ENCODE measurements around the gene PCDHGA10. TPM values are rescaled to one million over a fixed set of nuclear protein-coding genes. Genes with fewer than 3 reads are reported as not detected.
A peak's percentile ranks its signal among the peaks of the same experiment; 100 is the strongest.

Gene PCDHGA10
- total RNA-seq, 6 donors from 2014 or later: 3.0 to 19.9 (median 4.3) TPM

- DNase-seq: no peak
- no peak overlapping the region for H3K27ac ChIP-seq
- no peaks in the 10 kb centered on the region for H3K27me3 ChIP-seq
- no peak overlapping the region for H3K4me3 ChIP-seq
- no peak for TF ChIP-seq EP300 (IDR thresholded peaks at IDR 0.05)
- TF ChIP-seq, protein P1, sequence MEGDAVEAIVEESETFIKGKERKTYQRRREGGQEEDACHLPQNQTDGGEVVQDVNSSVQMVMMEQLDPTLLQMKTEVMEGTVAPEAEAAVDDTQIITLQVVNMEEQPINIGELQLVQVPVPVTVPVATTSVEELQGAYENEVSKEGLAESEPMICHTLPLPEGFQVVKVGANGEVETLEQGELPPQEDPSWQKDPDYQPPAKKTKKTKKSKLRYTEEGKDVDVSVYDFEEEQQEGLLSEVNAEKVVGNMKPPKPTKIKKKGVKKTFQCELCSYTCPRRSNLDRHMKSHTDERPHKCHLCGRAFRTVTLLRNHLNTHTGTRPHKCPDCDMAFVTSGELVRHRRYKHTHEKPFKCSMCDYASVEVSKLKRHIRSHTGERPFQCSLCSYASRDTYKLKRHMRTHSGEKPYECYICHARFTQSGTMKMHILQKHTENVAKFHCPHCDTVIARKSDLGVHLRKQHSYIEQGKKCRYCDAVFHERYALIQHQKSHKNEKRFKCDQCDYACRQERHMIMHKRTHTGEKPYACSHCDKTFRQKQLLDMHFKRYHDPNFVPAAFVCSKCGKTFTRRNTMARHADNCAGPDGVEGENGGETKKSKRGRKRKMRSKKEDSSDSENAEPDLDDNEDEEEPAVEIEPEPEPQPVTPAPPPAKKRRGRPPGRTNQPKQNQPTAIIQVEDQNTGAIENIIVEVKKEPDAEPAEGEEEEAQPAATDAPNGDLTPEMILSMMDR (IDR thresholded peaks at IDR 0.05): no peak
- no peak for TF ChIP-seq POLR2AphosphoS5 (IDR thresholded peaks at IDR 0.05)
- no peak for TF ChIP-seq POLR2A (IDR thresholded peaks at IDR 0.05)
- no peaks in the 10 kb centered on the region for H3K36me3 ChIP-seq
- WGBS, 2 donors: 86 to 87% methylated on average over 2 of the region's 2 CpGs
- H3K4me1 ChIP-seq: no peaks in the 10 kb centered on the region
- no peak for ATAC-seq (ENCODE audit: low FRiP score in 2 of 2)
- H3K9me3 ChIP-seq: peaks cover 18 to 74% (median 59%) of the 10 kb centered on the region in 4 donors
Observed at GRCh38 chr5:141437221-141437620, 24.4 kb downstream of the PCDHGA10 start.

- H3K27ac ChIP-seq: no peak overlapping the region
- ATAC-seq (ENCODE audit: low FRiP score in 2 of 2) (no peak), DNase-seq (no peak)
- 70 to 74% methylated on average over 10 of the region's 10 CpGs for WGBS, 2 donors
- TF ChIP-seq POLR2A (IDR thresholded peaks at IDR 0.05): no peak
- TF ChIP-seq POLR2AphosphoS5 (IDR thresholded peaks at IDR 0.05): no peak
- TF ChIP-seq, protein P1 (IDR thresholded peaks at IDR 0.05): no peak
- TF ChIP-seq EP300 (IDR thresholded peaks at IDR 0.05): no peak
- H3K9me3 ChIP-seq: peaks cover 14 to 63% (median 40%) of the 10 kb centered on the region in 4 donors
- no peaks in the 10 kb centered on the region for H3K36me3 ChIP-seq
- H3K4me1 ChIP-seq: no peaks in the 10 kb centered on the region
- H3K27me3 ChIP-seq: no peaks in the 10 kb centered on the region
- no peak overlapping the region for H3K4me3 ChIP-seq
Observed at GRCh38 chr5:141439411-141440141, 26.8 kb downstream of the PCDHGA10 start.

GRCh38 chr5:141440341-141440740 is 27.6 kb downstream of the PCDHGA10 start:
- TF ChIP-seq, protein P1 (IDR thresholded peaks at IDR 0.05): no peak
- TF ChIP-seq POLR2A (IDR thresholded peaks at IDR 0.05): no peak
- TF ChIP-seq EP300 (IDR thresholded peaks at IDR 0.05): no peak
- no peak for TF ChIP-seq POLR2AphosphoS5 (IDR thresholded peaks at IDR 0.05)
- Histone ChIP-seq H3K27me3 (no peaks in the 10 kb centered on the region), H3K4me3 (no peak overlapping the region), H3K36me3 (no peaks in the 10 kb centered on the region), H3K27ac (no peak overlapping the region), H3K4me1 (no peaks in the 10 kb centered on the region), H3K9me3 (peaks cover 14 to 70% (median 39%) of the 10 kb centered on the region in 4 donors)
- ATAC-seq (ENCODE audit: low FRiP score in 2 of 2) (no peak), DNase-seq (no peak)
- WGBS, 2 donors: 94 to 97% methylated on average over 9 of the region's 9 CpGs

GRCh38 chr5:141441571-141442170 is 28.9 kb downstream of the PCDHGA10 start:
- 58 to 67% methylated on average over 11 to 49 of the region's 50 CpGs for WGBS, 2 donors

More at GRCh38 chr5:141441571-141442170, 28.9 kb downstream of the PCDHGA10 start:
- Histone ChIP-seq H3K4me1 (no peaks in the 10 kb centered on the region), H3K36me3 (no peaks in the 10 kb centered on the region), H3K27ac (no peak overlapping the region), H3K9me3 (peaks cover 4 to 64% (median 37%) of the 10 kb centered on the region in 4 donors), H3K4me3 (no peak overlapping the region), H3K27me3 (no peaks in the 10 kb centered on the region)
- peak in 1 of 2 donors; percentile 71 for DNase-seq
- TF ChIP-seq POLR2A (IDR thresholded peaks at IDR 0.05) (no peak), EP300 (IDR thresholded peaks at IDR 0.05) (no peak), POLR2AphosphoS5 (IDR thresholded peaks at IDR 0.05) (no peak)
- TF ChIP-seq, protein P1 (IDR thresholded peaks at IDR 0.05): no peak
- no peak for ATAC-seq (ENCODE audit: low FRiP score in 2 of 2)

Data from upper lobe of left lung (tissue), 6 donors.